Small intestine (tissue), 7 donors: ENCODE results near the gene GAREM2. TPM values are rescaled to one million over a fixed set of nuclear protein-coding genes. Genes with fewer than 3 reads are reported as not detected.
"Not testable (repeated sequence)": the region's sequence is repeated elsewhere in the genome, so short reads cannot be mapped to it uniquely, and the experiment has no call there.

Source experiments
- DNase-seq, 2 donors: peaks; one replicate each; pipeline versions ENCODE4 v3.0.0 to v3.0.0-alpha.2; 2013
- FAIRE-seq: peaks from 2 replicates; lab custom pipeline; 2012; peaks lifted over from hg19 to GRCh38; lab: Jason Lieb, UNC
- H3K27ac ChIP-seq, 3 donors: one replicate each; pipeline ENCODE4 v1.5.1; 2013; ENCODE audit warnings: low read length in 2 of 3, mild to moderate bottlenecking in 2 of 3, control low read depth in 1 of 3, inconsistent platforms in 1 of 3, low read depth in 1 of 3, moderate library complexity in 1 of 3
- H3K27me3 ChIP-seq, 3 donors: one replicate each; pipeline ENCODE4 v1.6.1; 2013; ENCODE audit warnings: low read length in 3 of 3, inconsistent platforms in 1 of 3; ENCODE audit not compliant: control insufficient read depth in 3 of 3, insufficient read depth in 3 of 3
- H3K36me3 ChIP-seq, 3 donors: one replicate each; pipeline ENCODE4 v1.6.1; 2013; ENCODE audit warnings: low read length in 3 of 3, inconsistent platforms in 1 of 3, low read depth in 1 of 3, mild to moderate bottlenecking in 1 of 3, moderate library complexity in 1 of 3; ENCODE audit not compliant: control insufficient read depth in 3 of 3, insufficient read depth in 2 of 3
- H3K4me1 ChIP-seq, 3 donors: one replicate each; pipeline ENCODE4 v1.6.1; 2013; ENCODE audit warnings: low read length in 2 of 3, inconsistent platforms in 1 of 3, low read depth in 1 of 3, mild to moderate bottlenecking in 1 of 3, moderate library complexity in 1 of 3; ENCODE audit not compliant: control insufficient read depth in 3 of 3, insufficient read depth in 2 of 3
- H3K4me3 ChIP-seq, 3 donors: one replicate each; pipeline ENCODE4 v1.5.1; 2013; ENCODE audit warnings: low read length in 3 of 3, control low read depth in 1 of 3, inconsistent platforms in 1 of 3, low read depth in 1 of 3, mild to moderate bottlenecking in 1 of 3, moderate library complexity in 1 of 3
- H3K9me3 ChIP-seq, 2 donors: one replicate each; pipeline ENCODE4 v1.6.1; 2013; ENCODE audit warnings: low read depth in 1 of 2, low read length in 1 of 2; ENCODE audit not compliant: control insufficient read depth in 2 of 2, insufficient read depth in 1 of 2
- WGBS, 3 donors: extraction: QIAGEN DNeasy Blood & Tissue Kit; methylation state at CpG; one replicate each; pipeline ENCODE4 v1.1.7; 2013; 5-methylcytosine and 5-hydroxymethylcytosine counted together
- polyA plus RNA-seq, 4 donors: library from polyadenylated mRNA; stranded (reverse) in 3 of 4; unstranded in 1 of 4; fragments of 200-250 nt in 3 of 4; fragments of 120-200 nt in 1 of 4; gene quantifications; one replicate each; pipeline versions ENCODE4 v1.2.1 to v1.2.3, GENCODE V29; 2013
- donor health status: healthy with polysubstance abuse.
- donor health status: control.
- donor health status: control.
- donor health status: Bipolar disorder and iron deficiency.
- donor health status: healthy.

The GAREM2 gene
- polyA plus RNA-seq, 4 donors: 0.22 to 1.2 (median 0.82) TPM

- DNase-seq (peak in 1 of 2 donors; percentile 72), FAIRE-seq (no peak)
- H3K27me3 ChIP-seq: no peaks in the 10 kb centered on the region
- no peaks in the 10 kb centered on the region for H3K9me3 ChIP-seq
- H3K27ac ChIP-seq: no peak overlapping the region
- no peaks in the 10 kb centered on the region for H3K36me3 ChIP-seq
- 17 to 44% (median 31%) methylated on average over 1 of the region's 1 CpG for WGBS, 3 donors
- H3K4me1 ChIP-seq: peaks cover 0 to 8% (median 0%) of the 10 kb centered on the region in 3 donors
- H3K4me3 ChIP-seq: no peak overlapping the region
These were observed 8.7 kb upstream of the GAREM2 start for GRCh38 chr2:26164231-26164630.

GRCh38 chr2:26164641-26165211, 8.2 kb upstream of the GAREM2 start:
- no peak for DNase-seq
- no peak overlapping the region for H3K27ac ChIP-seq
- no peak for FAIRE-seq
- peaks cover 0 to 8% (median 0%) of the 10 kb centered on the region in 3 donors for H3K4me1 ChIP-seq
- no peaks in the 10 kb centered on the region for H3K36me3 ChIP-seq
- H3K9me3 ChIP-seq: no peaks in the 10 kb centered on the region
- no peak overlapping the region for H3K4me3 ChIP-seq
- H3K27me3 ChIP-seq: no peaks in the 10 kb centered on the region
- WGBS, 3 donors: 67 to 80% (median 79%) methylated on average over 8 of the region's 8 CpGs

- WGBS, 3 donors: 78 to 89% (median 86%) methylated on average over 4 of the region's 4 CpGs
- Histone ChIP-seq H3K4me1 (peaks cover 0 to 8% (median 0%) of the 10 kb centered on the region in 3 donors), H3K36me3 (no peaks in the 10 kb centered on the region), H3K27me3 (no peaks in the 10 kb centered on the region), H3K9me3 (no peaks in the 10 kb centered on the region), H3K4me3 (no peak overlapping the region), H3K27ac (no peak overlapping the region)
- DNase-seq (no peak), FAIRE-seq (no peak)
These were observed 7.5 kb upstream of the GAREM2 start for GRCh38 chr2:26165403-26165802.

GRCh38 chr2:26166541-26166940, 6.3 kb upstream of the GAREM2 start:
- WGBS, 3 donors: 95 to 96% (median 95%) methylated on average over 6 of the region's 6 CpGs
- not testable (repeated sequence) for H3K36me3 ChIP-seq, H3K4me1 ChIP-seq, H3K27ac ChIP-seq, H3K9me3 ChIP-seq, DNase-seq, FAIRE-seq, H3K27me3 ChIP-seq, H3K4me3 ChIP-seq

- Histone ChIP-seq H3K27ac (no peak overlapping the region), H3K4me1 (peaks cover 0 to 12% (median 0%) of the 10 kb centered on the region in 3 donors), H3K36me3 (no peaks in the 10 kb centered on the region), H3K4me3 (no peak overlapping the region), H3K27me3 (peaks cover 0 to 15% (median 9%) of the 10 kb centered on the region in 3 donors), H3K9me3 (no peaks in the 10 kb centered on the region)
- FAIRE-seq (no peak), DNase-seq (no peak)
- WGBS, 3 donors: 92 to 93% (median 93%) methylated on average over 4 of the region's 4 CpGs
These were observed 4.1 kb upstream of the GAREM2 start for GRCh38 chr2:26168785-26169184.

DNA sequence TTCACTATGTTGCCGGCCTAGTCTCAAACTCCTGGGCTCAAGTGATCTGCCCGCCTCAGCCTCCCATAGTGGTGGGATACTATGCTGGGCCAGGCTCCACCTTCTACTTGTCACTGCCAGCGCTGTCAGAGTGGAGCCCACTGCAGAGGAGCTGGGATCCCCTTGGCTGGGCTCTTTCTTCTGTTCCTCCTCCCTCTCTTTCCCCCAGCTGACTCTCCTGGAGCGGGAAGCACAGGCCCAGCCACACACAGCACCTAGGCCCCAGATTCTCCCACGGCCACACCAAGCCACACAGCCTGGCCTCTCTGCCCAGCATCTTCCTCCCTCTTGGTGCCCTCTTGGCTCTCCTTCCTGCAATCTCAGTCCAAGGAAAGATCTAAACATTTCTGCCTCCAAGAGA, 3.7 kb upstream of the GAREM2 start:
- FAIRE-seq: no peak
- Histone ChIP-seq H3K36me3 (no peaks in the 10 kb centered on the region), H3K4me1 (peaks cover 0 to 12% (median 0%) of the 10 kb centered on the region in 3 donors), H3K9me3 (no peaks in the 10 kb centered on the region), H3K27me3 (peaks cover 0 to 20% (median 12%) of the 10 kb centered on the region in 3 donors), H3K4me3 (no peak overlapping the region), H3K27ac (no peak overlapping the region)
- WGBS, 3 donors: 94 to 95% (median 94%) methylated on average over 5 of the region's 5 CpGs
- no peak for DNase-seq

- Histone ChIP-seq H3K9me3 (no peaks in the 10 kb centered on the region), H3K27me3 (peaks cover 0 to 26% (median 17%) of the 10 kb centered on the region in 3 donors), H3K4me1 (peaks cover 0 to 6% (median 0%) of the 10 kb centered on the region in 3 donors), H3K27ac (no peak overlapping the region), H3K4me3 (no peak overlapping the region), H3K36me3 (no peaks in the 10 kb centered on the region)
- DNase-seq: no peak
- WGBS, 3 donors: 80 to 84% (median 83%) methylated on average over 14 of the region's 14 CpGs
- no peak for FAIRE-seq
These were observed 3.0 kb upstream of the GAREM2 start for GRCh38 chr2:26169681-26170414.

DNA sequence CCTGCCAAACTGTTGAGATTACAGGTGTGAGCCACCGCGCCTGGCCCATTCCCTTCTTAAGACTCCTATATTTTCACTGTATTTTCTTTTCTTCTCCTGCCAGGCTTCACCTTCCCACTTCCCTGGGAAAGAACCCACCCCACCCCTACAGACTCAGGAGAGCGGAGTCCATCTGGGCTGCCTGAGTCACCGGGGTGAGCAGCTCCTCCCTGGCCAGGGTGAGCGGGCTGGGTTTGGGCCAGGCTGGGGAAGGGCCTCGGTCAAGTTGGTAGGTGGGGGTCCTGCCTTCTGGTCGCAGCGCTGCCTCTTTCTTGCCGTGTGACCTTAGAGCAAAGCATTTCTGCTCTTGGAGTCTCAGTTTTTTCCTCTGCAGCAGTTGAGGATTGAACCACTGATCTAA, 2.1 kb upstream of the GAREM2 start:
- 35 to 72% (median 47%) methylated on average over 9 of the region's 9 CpGs for WGBS, 3 donors
- no peaks in the 10 kb centered on the region for H3K36me3 ChIP-seq
- H3K9me3 ChIP-seq: no peaks in the 10 kb centered on the region
- DNase-seq (peak; percentile 44 to 64), FAIRE-seq (no peak)
- H3K27me3 ChIP-seq: peaks cover 0 to 35% (median 19%) of the 10 kb centered on the region in 3 donors
- no peak overlapping the region for H3K27ac ChIP-seq
- H3K4me3 ChIP-seq: no peak overlapping the region
- peaks cover 0 to 4% (median 0%) of the 10 kb centered on the region in 3 donors for H3K4me1 ChIP-seq
